ENCODE measurements around the gene EEF1AKMT4. TPM values are rescaled to one million over a fixed set of nuclear protein-coding genes. Genes with fewer than 3 reads are reported as not detected.

Gene EEF1AKMT4
- total RNA-seq, 1 donor from 2014 or later, result 9.5 TPM

- H3K4me1 Mint-ChIP-seq (ENCODE audit: low read depth), result peaks cover 6% of the 10 kb centered on the region
- H3K36me3 Mint-ChIP-seq (ENCODE audit: low read depth), result no peaks in the 10 kb centered on the region
- no peak for DNase-seq (ENCODE audit: low spot score)
- no peak overlapping the region for H3K4me3 Mint-ChIP-seq (ENCODE audit: low read depth)
- no peak overlapping the region for H3K27ac Mint-ChIP-seq
- H3K27me3 Mint-ChIP-seq (ENCODE audit: low read depth), result peaks cover 52% of the 10 kb centered on the region
- intact Hi-C loops (cut with micrococcal nuclease), result no loop called here
- H3K9me3 Mint-ChIP-seq, result no peaks in the 10 kb centered on the region
These were observed 19.3 kb upstream of the EEF1AKMT4 start for GRCh38 chr3:184230081-184230602.

- H3K4me3 Mint-ChIP-seq (ENCODE audit: low read depth), result peak overlapping the region; percentile 52
- H3K27ac Mint-ChIP-seq, result no peak overlapping the region
- H3K36me3 Mint-ChIP-seq (ENCODE audit: low read depth), result no peaks in the 10 kb centered on the region
- H3K4me1 Mint-ChIP-seq (ENCODE audit: low read depth), result peaks cover 6% of the 10 kb centered on the region
- peaks cover 47% of the 10 kb centered on the region for H3K27me3 Mint-ChIP-seq (ENCODE audit: low read depth)
- intact Hi-C loops (cut with micrococcal nuclease), result no loop called here
- H3K9me3 Mint-ChIP-seq, result no peaks in the 10 kb centered on the region
- DNase-seq (ENCODE audit: low spot score), result no peak
These were observed 18.6 kb upstream of the EEF1AKMT4 start for GRCh38 chr3:184230603-184231528.

- peaks cover 42% of the 10 kb centered on the region for H3K27me3 Mint-ChIP-seq (ENCODE audit: low read depth)
- no peak for DNase-seq (ENCODE audit: low spot score)
- no peak overlapping the region for H3K27ac Mint-ChIP-seq
- intact Hi-C loops (cut with micrococcal nuclease), result no loop called here
- H3K9me3 Mint-ChIP-seq, result no peaks in the 10 kb centered on the region
- H3K4me3 Mint-ChIP-seq (ENCODE audit: low read depth), result peak overlapping the region; percentile 30
- H3K4me1 Mint-ChIP-seq (ENCODE audit: low read depth), result peaks cover 6% of the 10 kb centered on the region
- H3K36me3 Mint-ChIP-seq (ENCODE audit: low read depth), result no peaks in the 10 kb centered on the region
These were observed 17.8 kb upstream of the EEF1AKMT4 start for GRCh38 chr3:184231671-184232070.

- Mint-ChIP-seq H3K9me3 (no peaks in the 10 kb centered on the region), H3K27ac (no peak overlapping the region), H3K4me3 (ENCODE audit: low read depth) (no peak overlapping the region), H3K36me3 (ENCODE audit: low read depth) (no peaks in the 10 kb centered on the region), H3K27me3 (ENCODE audit: low read depth) (peaks cover 32% of the 10 kb centered on the region), H3K4me1 (ENCODE audit: low read depth) (peaks cover 6% of the 10 kb centered on the region)
- intact Hi-C loops (cut with micrococcal nuclease), result no loop called here
- no peak for DNase-seq (ENCODE audit: low spot score)
These were observed 16.2 kb upstream of the EEF1AKMT4 start for GRCh38 chr3:184233127-184233843.

GRCh38 chr3:184234224-184234623, 15.2 kb upstream of the EEF1AKMT4 start:
- Mint-ChIP-seq H3K4me1 (ENCODE audit: low read depth) (peaks cover 3% of the 10 kb centered on the region), H3K36me3 (ENCODE audit: low read depth) (no peaks in the 10 kb centered on the region), H3K27me3 (ENCODE audit: low read depth) (peaks cover 22% of the 10 kb centered on the region), H3K9me3 (no peaks in the 10 kb centered on the region), H3K27ac (no peak overlapping the region), H3K4me3 (ENCODE audit: low read depth) (no peak overlapping the region)
- intact Hi-C loops (cut with micrococcal nuclease), result no loop called here
- no peak for DNase-seq (ENCODE audit: low spot score)

GRCh38 chr3:184234671-184235380, 14.6 kb upstream of the EEF1AKMT4 start:
- intact Hi-C loops (cut with micrococcal nuclease), result no loop called here
- Mint-ChIP-seq H3K4me3 (ENCODE audit: low read depth) (no peak overlapping the region), H3K27ac (no peak overlapping the region), H3K9me3 (no peaks in the 10 kb centered on the region), H3K4me1 (ENCODE audit: low read depth) (peaks cover 3% of the 10 kb centered on the region), H3K27me3 (ENCODE audit: low read depth) (peaks cover 22% of the 10 kb centered on the region), H3K36me3 (ENCODE audit: low read depth) (no peaks in the 10 kb centered on the region)
- no peak for DNase-seq (ENCODE audit: low spot score)

GRCh38 chr3:184235381-184236032, 14.0 kb upstream of the EEF1AKMT4 start:
- DNase-seq (ENCODE audit: low spot score), result no peak
- intact Hi-C loops (cut with micrococcal nuclease), result no loop called here
- Mint-ChIP-seq H3K4me3 (ENCODE audit: low read depth) (no peak overlapping the region), H3K4me1 (ENCODE audit: low read depth) (peaks cover 3% of the 10 kb centered on the region), H3K36me3 (ENCODE audit: low read depth) (no peaks in the 10 kb centered on the region), H3K27ac (no peak overlapping the region), H3K9me3 (no peaks in the 10 kb centered on the region), H3K27me3 (ENCODE audit: low read depth) (peaks cover 22% of the 10 kb centered on the region)

- no peak overlapping the region for H3K4me3 Mint-ChIP-seq (ENCODE audit: low read depth)
- intact Hi-C loops (cut with micrococcal nuclease), result no loop called here
- DNase-seq (ENCODE audit: low spot score), result no peak
- peaks cover 3% of the 10 kb centered on the region for H3K4me1 Mint-ChIP-seq (ENCODE audit: low read depth)
- H3K9me3 Mint-ChIP-seq, result no peaks in the 10 kb centered on the region
- H3K27me3 Mint-ChIP-seq (ENCODE audit: low read depth), result peaks cover 20% of the 10 kb centered on the region
- H3K36me3 Mint-ChIP-seq (ENCODE audit: low read depth), result no peaks in the 10 kb centered on the region
- no peak overlapping the region for H3K27ac Mint-ChIP-seq
These were observed 13.4 kb upstream of the EEF1AKMT4 start for GRCh38 chr3:184236033-184236410.

GRCh38 chr3:184236636-184237035, 12.8 kb upstream of the EEF1AKMT4 start:
- intact Hi-C loops (cut with micrococcal nuclease), result no loop called here
- no peak overlapping the region for H3K27ac Mint-ChIP-seq
- no peaks in the 10 kb centered on the region for H3K36me3 Mint-ChIP-seq (ENCODE audit: low read depth)
- H3K27me3 Mint-ChIP-seq (ENCODE audit: low read depth), result peaks cover 14% of the 10 kb centered on the region
- no peak for DNase-seq (ENCODE audit: low spot score)
- no peaks in the 10 kb centered on the region for H3K4me1 Mint-ChIP-seq (ENCODE audit: low read depth)
- H3K9me3 Mint-ChIP-seq, result no peaks in the 10 kb centered on the region
- no peak overlapping the region for H3K4me3 Mint-ChIP-seq (ENCODE audit: low read depth)

- Mint-ChIP-seq H3K27ac (no peak overlapping the region), H3K36me3 (ENCODE audit: low read depth) (peaks cover 2% of the 10 kb centered on the region), H3K4me1 (ENCODE audit: low read depth) (no peaks in the 10 kb centered on the region), H3K4me3 (ENCODE audit: low read depth) (no peak overlapping the region), H3K27me3 (ENCODE audit: low read depth) (peaks cover 8% of the 10 kb centered on the region), H3K9me3 (no peaks in the 10 kb centered on the region)
- no peak for DNase-seq (ENCODE audit: low spot score)
- intact Hi-C loops (cut with micrococcal nuclease), result no loop called here
These were observed 12.3 kb upstream of the EEF1AKMT4 start for GRCh38 chr3:184237211-184237610.

- DNase-seq (ENCODE audit: low spot score), result no peak
- Mint-ChIP-seq H3K27ac (no peak overlapping the region), H3K4me3 (ENCODE audit: low read depth) (no peak overlapping the region), H3K4me1 (ENCODE audit: low read depth) (no peaks in the 10 kb centered on the region), H3K27me3 (ENCODE audit: low read depth) (peaks cover 3% of the 10 kb centered on the region), H3K36me3 (ENCODE audit: low read depth) (peaks cover 7% of the 10 kb centered on the region), H3K9me3 (no peaks in the 10 kb centered on the region)
- intact Hi-C loops (cut with micrococcal nuclease), result no loop called here
These were observed 11.7 kb upstream of the EEF1AKMT4 start for GRCh38 chr3:184237807-184238206.

- no peak for DNase-seq (ENCODE audit: low spot score)
- Mint-ChIP-seq H3K4me1 (ENCODE audit: low read depth) (no peaks in the 10 kb centered on the region), H3K27me3 (ENCODE audit: low read depth) (no peaks in the 10 kb centered on the region), H3K9me3 (no peaks in the 10 kb centered on the region), H3K27ac (no peak overlapping the region), H3K4me3 (ENCODE audit: low read depth) (no peak overlapping the region), H3K36me3 (ENCODE audit: low read depth) (peaks cover 9% of the 10 kb centered on the region)
- intact Hi-C loops (cut with micrococcal nuclease), result no loop called here
These were observed 11.1 kb upstream of the EEF1AKMT4 start for GRCh38 chr3:184238246-184238818.
